WTC11 (cell line): ENCODE data around the gene VGLL1. TPM values are rescaled to one million over a fixed set of nuclear protein-coding genes. Genes with fewer than 3 reads are reported as not detected.

Experiments
- ATAC-seq: fragments of 200-7000 bp; cut with Tn5 transposase; 2 replicates; pipeline ENCODE4 v1.10.0; 2021; ENCODE audit warnings: mild to moderate bottlenecking, moderate library complexity
- CTCF ChIA-PET: fragments of 300-600 bp; sonication (Branson Sonifier 250); formaldehyde crosslinking; loops from one replicate; lab custom pipeline; 2021; ENCODE audit warnings: antibody characterized with exemption; lab: Charles Lee
- POLR2A ChIA-PET: fragments of 350-600 bp; sonication (Branson Sonifier 250); formaldehyde crosslinking; loops from one replicate; lab custom pipeline; 2021; ENCODE audit warnings: antibody characterized with exemption; lab: Charles Lee
- DNase-seq: peaks from one replicate; pipeline ENCODE4 v3.0.0; 2021; ENCODE audit warnings: low spot score
- H3K27ac Mint-ChIP-seq: 2 replicates; pipeline ENCODE4 v1.8.0; 2021; ENCODE audit warnings: mixed read lengths
- H3K27me3 Mint-ChIP-seq: 2 replicates; pipeline ENCODE4 v1.8.0; 2021; ENCODE audit warnings: low read depth, mild to moderate bottlenecking, moderate library complexity, mixed read lengths
- H3K36me3 Mint-ChIP-seq: 2 replicates; pipeline ENCODE4 v1.8.0; 2021; ENCODE audit warnings: mixed read lengths
- H3K4me1 Mint-ChIP-seq: 2 replicates; pipeline ENCODE4 v1.8.0; 2022; ENCODE audit warnings: mixed read lengths
- H3K4me3 Mint-ChIP-seq: 2 replicates; pipeline ENCODE4 v1.8.0; 2021; ENCODE audit warnings: mild to moderate bottlenecking, moderate library complexity, mixed read lengths
- H3K9me3 Mint-ChIP-seq: 2 replicates; pipeline ENCODE4 v1.8.0; 2021; ENCODE audit warnings: mixed read lengths
- ATF1 ChIP-seq: sonication (generic); formaldehyde crosslinking; IDR thresholded peaks from 2 replicates; pipeline ENCODE4 v1.8.1; 2023; ENCODE audit warnings: mild to moderate bottlenecking, moderate library complexity, missing genetic modification reagents
- FOXP1 ChIP-seq: sonication (generic); formaldehyde crosslinking; IDR thresholded peaks from 2 replicates; pipeline ENCODE4 v1.8.0; 2022; ENCODE audit warnings: missing genetic modification reagents, mild to moderate bottlenecking, moderate library complexity, borderline replicate concordance
- HMGA2 ChIP-seq: fragments of 250-450 bp; sonication (Bioruptor Pico); IDR thresholded peaks from 2 replicates; pipeline ENCODE4 v1.4.0; 2021; ENCODE audit warnings: mild to moderate bottlenecking, moderate library complexity
- KAT7 ChIP-seq: sonication (generic); formaldehyde crosslinking; IDR thresholded peaks from 2 replicates; pipeline ENCODE4 v1.8.1; 2023; ENCODE audit warnings: missing genetic modification reagents, mild to moderate bottlenecking, borderline replicate concordance
- MYBL2 ChIP-seq: sonication (generic); formaldehyde crosslinking; IDR thresholded peaks from 2 replicates; pipeline ENCODE4 v1.8.1; 2023; ENCODE audit warnings: mild to moderate bottlenecking, moderate library complexity, missing genetic modification reagents
- TEAD4 ChIP-seq: sonication (generic); formaldehyde crosslinking; IDR thresholded peaks from 2 replicates; pipeline ENCODE4 v1.8.0; 2022; ENCODE audit warnings: mild to moderate bottlenecking, missing genetic modification reagents
- USF2 ChIP-seq: sonication (generic); formaldehyde crosslinking; IDR thresholded peaks from 2 replicates; pipeline ENCODE4 v1.8.1; 2023; ENCODE audit warnings: mild to moderate bottlenecking, missing genetic modification reagents, moderate library complexity
- ZNF281 ChIP-seq: sonication (generic); formaldehyde crosslinking; IDR thresholded peaks from 2 replicates; pipeline ENCODE4 v1.8.0; 2023; ENCODE audit warnings: mild to moderate bottlenecking, missing genetic modification reagents
- ZNF396 ChIP-seq: fragments of 250-450 bp; sonication (Bioruptor Pico); IDR thresholded peaks from 2 replicates; pipeline ENCODE4 v1.8.0; 2021; ENCODE audit warnings: mild to moderate bottlenecking, moderate library complexity, borderline replicate concordance
- ZNF416 ChIP-seq: fragments of 250-450 bp; sonication (Bioruptor Pico); IDR thresholded peaks from 2 replicates; pipeline ENCODE4 v1.9.0; 2021; ENCODE audit warnings: mild to moderate bottlenecking, inconsistent platforms
- total RNA-seq: library from RNA; stranded (reverse); gene quantifications from 3 replicates; pipeline ENCODE4 v1.2.3, GENCODE V29; 2021
- TF ChIP-seq, protein P1 (sequence below): sonication (generic); formaldehyde crosslinking; IDR thresholded peaks from 2 replicates; pipeline ENCODE4 v1.8.1; 2023; ENCODE audit warnings: mild to moderate bottlenecking, moderate library complexity, missing genetic modification reagents
- TF ChIP-seq, protein P2 (sequence below): sonication (generic); formaldehyde crosslinking; IDR thresholded peaks from 2 replicates; pipeline ENCODE4 v1.8.1; 2022; ENCODE audit warnings: mild to moderate bottlenecking, moderate library complexity, missing genetic modification reagents
- TF ChIP-seq, protein P3 (sequence below): sonication (generic); formaldehyde crosslinking; IDR thresholded peaks from 2 replicates; pipeline ENCODE4 v1.8.0; 2022; ENCODE audit warnings: mild to moderate bottlenecking, missing genetic modification reagents
- TF ChIP-seq, protein P4 (sequence below): sonication (generic); formaldehyde crosslinking; IDR thresholded peaks from 2 replicates; pipeline ENCODE4 v1.8.0; 2023; ENCODE audit warnings: missing genetic modification reagents

Gene VGLL1
- total RNA-seq, 1 experiment from 2014 or later = not detected

- TF ChIP-seq ZNF416 (CRISPR knock-in tag) (no peak), HMGA2 (CRISPR knock-in tag) (no peak), USF2 (CRISPR knock-in tag) (no peak), ATF1 (no peak), FOXP1 (CRISPR knock-in tag) (no peak)
- TF ChIP-seq, protein P1, sequence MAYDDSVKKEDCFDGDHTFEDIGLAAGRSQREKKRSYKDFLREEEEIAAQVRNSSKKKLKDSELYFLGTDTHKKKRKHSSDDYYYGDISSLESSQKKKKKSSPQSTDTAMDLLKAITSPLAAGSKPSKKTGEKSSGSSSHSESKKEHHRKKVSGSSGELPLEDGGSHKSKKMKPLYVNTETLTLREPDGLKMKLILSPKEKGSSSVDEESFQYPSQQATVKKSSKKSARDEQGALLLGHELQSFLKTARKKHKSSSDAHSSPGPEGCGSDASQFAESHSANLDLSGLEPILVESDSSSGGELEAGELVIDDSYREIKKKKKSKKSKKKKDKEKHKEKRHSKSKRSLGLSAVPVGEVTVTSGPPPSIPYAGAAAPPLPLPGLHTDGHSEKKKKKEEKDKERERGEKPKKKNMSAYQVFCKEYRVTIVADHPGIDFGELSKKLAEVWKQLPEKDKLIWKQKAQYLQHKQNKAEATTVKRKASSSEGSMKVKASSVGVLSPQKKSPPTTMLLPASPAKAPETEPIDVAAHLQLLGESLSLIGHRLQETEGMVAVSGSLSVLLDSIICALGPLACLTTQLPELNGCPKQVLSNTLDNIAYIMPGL (CRISPR knock-in tag) = no peak
- TF ChIP-seq, protein P2, sequence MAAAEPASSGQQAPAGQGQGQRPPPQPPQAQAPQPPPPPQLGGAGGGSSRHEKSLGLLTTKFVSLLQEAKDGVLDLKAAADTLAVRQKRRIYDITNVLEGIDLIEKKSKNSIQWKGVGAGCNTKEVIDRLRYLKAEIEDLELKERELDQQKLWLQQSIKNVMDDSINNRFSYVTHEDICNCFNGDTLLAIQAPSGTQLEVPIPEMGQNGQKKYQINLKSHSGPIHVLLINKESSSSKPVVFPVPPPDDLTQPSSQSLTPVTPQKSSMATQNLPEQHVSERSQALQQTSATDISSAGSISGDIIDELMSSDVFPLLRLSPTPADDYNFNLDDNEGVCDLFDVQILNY (CRISPR knock-in tag) = no peak
- no peaks in the 10 kb centered on the region for H3K9me3 Mint-ChIP-seq
- DNase-seq (no peak), ATAC-seq (no peak)
- no peak overlapping the region for H3K4me3 Mint-ChIP-seq
- no peaks in the 10 kb centered on the region for H3K4me1 Mint-ChIP-seq
- H3K27ac Mint-ChIP-seq = no peak overlapping the region
- ChIA-PET CTCF (no interaction called here), POLR2A (no interaction called here)
- no peaks in the 10 kb centered on the region for H3K36me3 Mint-ChIP-seq
- no peaks in the 10 kb centered on the region; the same call in none of the 2 replicates for H3K27me3 Mint-ChIP-seq
Observed at GRCh38 chrX:136538811-136539210, 6.8 kb downstream of the VGLL1 start.

DNA sequence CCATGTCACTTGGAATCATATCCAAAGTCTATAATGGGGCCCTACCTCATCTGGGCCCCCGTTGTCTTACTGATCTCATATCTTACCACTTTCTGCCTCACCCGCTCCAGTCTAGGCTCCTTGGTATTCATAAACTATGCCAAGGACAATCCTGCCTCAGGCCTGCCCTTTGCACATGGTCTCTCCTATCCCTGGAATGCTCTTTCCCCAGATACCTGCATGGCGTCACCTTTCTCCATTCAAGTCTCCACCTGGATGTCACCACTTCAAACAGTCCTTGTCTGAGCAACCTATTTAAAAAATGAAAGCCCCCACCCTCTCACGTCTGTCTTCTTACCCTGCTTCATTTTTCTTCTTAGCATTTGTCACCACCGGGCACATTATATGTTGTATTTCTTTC lies 8.2 kb downstream of the VGLL1 start:
- ATAC-seq (no peak), DNase-seq (no peak)
- CTCF ChIA-PET = no interaction called here
- Mint-ChIP-seq H3K4me3 (no peak overlapping the region), H3K27ac (no peak overlapping the region), H3K27me3 (no peaks in the 10 kb centered on the region; the same call in none of the 2 replicates), H3K9me3 (no peaks in the 10 kb centered on the region), H3K4me1 (no peaks in the 10 kb centered on the region), H3K36me3 (no peaks in the 10 kb centered on the region)
- TF ChIP-seq, protein P2 (CRISPR knock-in tag) = no peak
- no peak for TF ChIP-seq KAT7
- TF ChIP-seq MYBL2 (CRISPR knock-in tag) = no peak
- no peak for TF ChIP-seq ZNF416 (CRISPR knock-in tag)
- TF ChIP-seq ZNF396 (CRISPR knock-in tag) = no peak
- TF ChIP-seq ZNF281 (CRISPR knock-in tag) = no peak
- TF ChIP-seq, protein P3, sequence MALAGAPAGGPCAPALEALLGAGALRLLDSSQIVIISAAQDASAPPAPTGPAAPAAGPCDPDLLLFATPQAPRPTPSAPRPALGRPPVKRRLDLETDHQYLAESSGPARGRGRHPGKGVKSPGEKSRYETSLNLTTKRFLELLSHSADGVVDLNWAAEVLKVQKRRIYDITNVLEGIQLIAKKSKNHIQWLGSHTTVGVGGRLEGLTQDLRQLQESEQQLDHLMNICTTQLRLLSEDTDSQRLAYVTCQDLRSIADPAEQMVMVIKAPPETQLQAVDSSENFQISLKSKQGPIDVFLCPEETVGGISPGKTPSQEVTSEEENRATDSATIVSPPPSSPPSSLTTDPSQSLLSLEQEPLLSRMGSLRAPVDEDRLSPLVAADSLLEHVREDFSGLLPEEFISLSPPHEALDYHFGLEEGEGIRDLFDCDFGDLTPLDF (CRISPR knock-in tag) = no peak
- TF ChIP-seq, protein P4, sequence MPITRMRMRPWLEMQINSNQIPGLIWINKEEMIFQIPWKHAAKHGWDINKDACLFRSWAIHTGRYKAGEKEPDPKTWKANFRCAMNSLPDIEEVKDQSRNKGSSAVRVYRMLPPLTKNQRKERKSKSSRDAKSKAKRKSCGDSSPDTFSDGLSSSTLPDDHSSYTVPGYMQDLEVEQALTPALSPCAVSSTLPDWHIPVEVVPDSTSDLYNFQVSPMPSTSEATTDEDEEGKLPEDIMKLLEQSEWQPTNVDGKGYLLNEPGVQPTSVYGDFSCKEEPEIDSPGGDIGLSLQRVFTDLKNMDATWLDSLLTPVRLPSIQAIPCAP (CRISPR knock-in tag) = no peak
- TF ChIP-seq TEAD4 (CRISPR knock-in tag) = no peak
- POLR2A ChIA-PET = no interaction called here
